PC-9 (cell line): Measurements from ENCODE around the gene HIBADH.

Experiments used
- CTCF ChIP-seq: fragments of 200-600 bp; sonication (generic); conservative IDR thresholded peaks from 2 replicates; pipeline ENCODE4 v1.6.1; 2017; ENCODE audit warnings: mixed run types, antibody characterized with exemption, mild to moderate bottlenecking, moderate library complexity
- EZH2 ChIP-seq: fragments of 200-600 bp; sonication (generic); IDR thresholded peaks from 2 replicates; pipeline ENCODE4 v1.8.0; 2017; ENCODE audit warnings: antibody characterized with exemption, low read depth

- peak; percentile 40; the same call in 1 of the 2 replicates for TF ChIP-seq CTCF
- TF ChIP-seq EZH2, result no peak
These were observed 21.7 kb downstream of the HIBADH start for GRCh38 chr7:27640884-27641574.
